H1 (cell line): Measurements from ENCODE around the gene CTBP2.

ENCODE experiments used
- CTCF ChIP-seq, 3 experiments: IDR thresholded peaks; 1 replicate in 2 of 3; 2 replicates in 1 of 3; pipeline versions ENCODE4 v1.5.1 to v1.6.1; 2011; ENCODE audit warnings: low read length in 3 of 3, mild to moderate bottlenecking in 3 of 3, inconsistent platforms in 2 of 3, low read depth in 1 of 3, moderate library complexity in 1 of 3; ENCODE audit not compliant: insufficient read depth in 1 of 3; ENCODE audit errors: control extremely low read depth in 1 of 3
- EZH2 ChIP-seq: fragments of 200-600 bp; sonication (generic); IDR thresholded peaks from 2 replicates; pipeline ENCODE4 v1.7.1; 2012; ENCODE audit warnings: low read depth, mild to moderate bottlenecking, moderate library complexity, low read length, inconsistent platforms; ENCODE audit not compliant: severe bottlenecking
- MAX ChIP-seq: IDR thresholded peaks from 2 replicates; pipeline ENCODE4 v1.6.1; 2012; ENCODE audit warnings: inconsistent platforms
- POLR2A ChIP-seq, 2 experiments: IDR thresholded peaks; 1 replicate in 1 of 2; 2 replicates in 1 of 2; pipeline ENCODE4 v1.6.1; 2011; ENCODE audit warnings: low read depth in 2 of 2, low read length in 2 of 2, mild to moderate bottlenecking in 2 of 2; ENCODE audit errors: control extremely low read depth in 1 of 2
- RBBP5 ChIP-seq: IDR thresholded peaks from 2 replicates; pipeline ENCODE4 v1.7.1; 2012; ENCODE audit warnings: low read depth, mild to moderate bottlenecking, inconsistent platforms, low read length, moderate library complexity, borderline replicate concordance
- RXRA ChIP-seq: IDR thresholded peaks from 2 replicates; pipeline ENCODE4 v1.6.1; 2011; ENCODE audit warnings: low read depth, mild to moderate bottlenecking, low read length, moderate library complexity; ENCODE audit not compliant: insufficient read depth
- SIX5 ChIP-seq: IDR thresholded peaks from 2 replicates; pipeline ENCODE4 v1.6.1; 2011; ENCODE audit warnings: mild to moderate bottlenecking, low read depth, low read length
- TAF1 ChIP-seq: IDR thresholded peaks from 2 replicates; pipeline ENCODE4 v1.6.1; 2011; ENCODE audit warnings: mild to moderate bottlenecking, low read depth, low read length
- TCF12 ChIP-seq: IDR thresholded peaks from 2 replicates; pipeline ENCODE4 v1.6.1; 2011; ENCODE audit warnings: low read depth, mild to moderate bottlenecking, low read length
- USF2 ChIP-seq: IDR thresholded peaks from 2 replicates; pipeline ENCODE4 v1.6.1; 2011; ENCODE audit warnings: low read length, improper control_type of control experiment
- ZNF274 ChIP-seq: IDR thresholded peaks from 2 replicates; pipeline ENCODE4 v1.7.0; 2012; ENCODE audit warnings: low read length, borderline replicate concordance; ENCODE audit errors: extremely low read depth

GRCh38 chr10:125008689-125009638 lies 151.4 kb downstream of the CTBP2 start:
- TF ChIP-seq CTCF (IDR thresholded peaks at IDR 0.05; ENCODE audit: control extremely low read depth in 1 of 3, insufficient read depth in 1 of 3, low read depth in 1 of 3, low read length in 3 of 3) (no peak), RXRA (no peak), MAX (no peak), ZNF274 (no peak), TCF12 (no peak), TAF1 (no peak), POLR2A (IDR thresholded peaks at IDR 0.05; ENCODE audit: control extremely low read depth in 1 of 2, low read depth in 2 of 2, low read length in 2 of 2) (no peak), EZH2 (no peak), USF2 (no peak), SIX5 (no peak), RBBP5 (no peak)
